ENCODE results near the gene USF2.
"Not testable (repeated sequence)": the region's sequence is repeated elsewhere in the genome, so short reads cannot be mapped to it uniquely, and the experiment has no call there.

Gene USF2

DNA sequence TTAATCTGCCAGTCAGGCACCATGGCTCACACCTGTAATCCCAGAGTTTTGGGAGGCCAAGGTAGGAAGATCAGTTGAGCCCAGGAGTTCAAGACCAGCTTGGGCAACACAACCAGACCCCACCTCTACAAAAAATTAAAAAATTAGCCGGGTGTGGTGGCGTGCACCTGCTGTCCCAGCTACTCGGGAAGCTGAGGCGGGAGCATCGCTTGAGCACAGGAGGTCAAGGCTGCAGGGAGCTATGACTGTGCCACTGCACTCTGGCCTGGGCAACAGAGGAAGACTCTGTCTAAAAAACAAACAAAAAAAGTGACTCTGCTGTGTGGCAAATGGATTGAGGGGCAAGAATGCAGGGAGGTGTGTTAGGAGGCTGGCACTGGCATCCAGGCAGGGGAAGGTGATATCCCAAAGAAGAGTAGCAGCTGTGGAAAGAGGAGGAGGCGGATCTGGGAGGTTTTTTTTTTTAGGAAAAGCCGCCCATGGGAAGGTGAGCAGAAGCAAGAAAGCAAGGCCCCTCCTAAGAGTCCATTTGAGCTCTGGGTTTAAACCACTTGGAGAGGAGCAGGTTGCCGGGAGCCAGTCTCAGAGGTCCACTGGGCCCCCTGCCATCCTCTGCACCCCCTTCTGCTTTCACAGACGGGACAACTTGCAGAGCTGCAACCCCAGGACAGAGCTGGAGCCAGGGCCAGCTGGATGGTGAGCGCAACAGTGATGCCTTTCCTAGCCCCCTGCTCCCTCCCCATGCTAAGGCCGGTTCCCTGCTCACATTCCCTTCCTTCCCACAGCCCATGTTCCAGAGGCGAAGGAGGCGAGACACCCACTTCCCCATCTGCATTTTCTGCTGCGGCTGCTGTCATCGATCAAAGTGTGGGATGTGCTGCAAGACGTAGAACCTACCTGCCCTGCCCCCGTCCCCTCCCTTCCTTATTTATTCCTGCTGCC, 15.7 kb downstream of the USF2 start:
- no peak for DNase-seq (ENCODE audit: low read depth)

DNA sequence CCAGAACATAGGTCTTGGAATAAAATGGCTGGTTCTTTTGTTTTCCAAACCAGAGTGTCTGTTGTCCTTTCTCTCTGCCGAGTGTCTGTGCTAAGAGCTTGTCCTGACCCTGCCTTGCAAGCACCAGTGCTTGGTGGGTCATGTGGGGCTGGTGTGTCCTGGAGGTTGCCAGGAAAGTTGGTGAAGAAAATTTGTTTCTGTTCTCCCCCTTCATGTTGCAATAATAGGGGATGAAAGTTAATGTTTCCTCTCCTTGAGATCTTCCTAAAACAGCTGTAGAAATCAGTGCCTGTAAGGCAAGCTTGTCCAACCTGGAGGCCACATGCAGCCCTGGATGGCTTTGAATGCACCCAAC, 16.3 kb downstream of the USF2 start:
- DNase-seq (ENCODE audit: low read depth): no peak

DNA sequence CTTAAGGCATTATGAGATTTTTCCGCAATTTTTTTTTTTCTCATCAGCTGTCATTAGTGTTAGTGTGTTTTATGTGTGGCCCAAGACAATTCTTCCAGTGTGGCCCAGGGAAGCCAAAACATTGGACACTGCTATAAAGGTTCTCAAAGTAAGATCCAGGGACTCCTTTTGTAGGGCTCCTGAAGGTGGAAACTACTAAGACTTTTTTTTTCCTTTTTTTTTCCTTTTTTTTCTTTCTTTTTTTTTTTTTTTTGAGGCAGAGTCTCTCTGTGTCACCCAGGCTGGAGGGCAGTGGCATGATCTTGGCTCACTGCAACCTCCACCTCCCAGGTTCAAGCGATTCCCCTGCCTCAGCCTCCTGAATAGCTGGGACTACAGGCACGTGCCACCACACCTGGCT, 16.7 kb downstream of the USF2 start:
- DNase-seq (ENCODE audit: low read depth): not testable (repeated sequence)

DNA sequence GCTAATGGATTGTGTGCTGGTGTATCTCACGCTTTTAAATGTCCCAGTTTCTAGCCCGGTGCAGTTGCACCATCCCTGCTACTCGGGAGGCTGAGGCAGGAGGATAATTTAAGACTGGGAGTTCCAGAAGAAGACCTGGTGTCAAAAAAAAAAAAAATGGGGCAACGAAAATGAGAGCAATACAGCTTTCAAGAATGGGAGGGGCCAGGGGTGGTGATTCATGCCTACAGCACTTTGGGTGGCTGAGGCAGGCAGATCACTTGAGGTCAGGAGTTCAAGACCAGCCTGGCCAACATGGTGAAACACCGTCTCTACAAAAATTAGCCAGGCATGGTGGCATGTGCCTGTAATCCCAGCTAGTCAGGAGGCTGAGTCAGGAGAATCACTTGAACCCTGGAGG, 17.3 kb downstream of the USF2 start:
- not testable (repeated sequence) for DNase-seq (ENCODE audit: low read depth)

- DNase-seq (ENCODE audit: low read depth): no peak
Measured at GRCh38 chr19:35287713-35288112, 19.0 kb downstream of the USF2 start.

- DNase-seq (ENCODE audit: low read depth): no peak
Measured at GRCh38 chr19:35288331-35288730, 19.6 kb downstream of the USF2 start.

GRCh38 chr19:35288906-35289305, 20.1 kb downstream of the USF2 start:
- DNase-seq (ENCODE audit: low read depth): no peak

DNA sequence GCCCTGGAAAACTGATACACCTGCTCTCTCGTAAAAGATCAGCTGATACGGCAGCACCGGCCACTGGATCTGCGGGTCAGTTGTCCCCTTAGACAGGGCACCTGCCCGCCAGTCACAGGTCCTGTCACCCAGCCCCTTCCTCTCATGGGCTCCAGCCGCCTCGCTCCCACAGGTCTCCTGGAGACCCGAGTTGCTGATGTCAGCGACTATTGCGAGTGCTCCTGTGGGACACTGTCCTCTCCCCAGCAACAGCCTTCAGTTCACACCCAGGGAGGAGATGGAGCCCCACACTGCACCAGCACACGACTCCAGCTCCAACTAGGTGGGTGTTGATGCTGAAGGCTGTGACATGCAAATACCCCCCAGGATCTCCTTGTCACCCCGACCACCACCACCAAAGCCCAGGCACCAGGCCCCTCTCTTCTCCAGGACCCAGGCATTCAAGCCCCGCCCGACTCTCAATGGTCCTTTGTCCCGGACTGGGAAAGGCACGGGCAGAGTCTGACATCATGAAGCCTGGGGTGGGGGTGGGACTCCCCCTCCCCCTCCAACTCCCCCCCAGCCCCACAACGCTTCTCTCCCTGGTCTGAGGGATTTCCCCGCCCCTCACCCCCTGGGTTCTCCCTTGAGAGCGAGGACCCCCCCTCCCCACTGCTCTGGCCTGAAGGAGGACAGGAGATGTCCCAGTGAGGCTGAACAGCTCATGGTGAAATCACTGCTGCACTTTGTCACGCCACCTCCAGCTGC, 21.8 kb downstream of the USF2 start:
- no peak for DNase-seq (ENCODE audit: low read depth)

- no peak for DNase-seq (ENCODE audit: low read depth)
Measured at GRCh38 chr19:35291259-35291658, 22.5 kb downstream of the USF2 start.

DNA sequence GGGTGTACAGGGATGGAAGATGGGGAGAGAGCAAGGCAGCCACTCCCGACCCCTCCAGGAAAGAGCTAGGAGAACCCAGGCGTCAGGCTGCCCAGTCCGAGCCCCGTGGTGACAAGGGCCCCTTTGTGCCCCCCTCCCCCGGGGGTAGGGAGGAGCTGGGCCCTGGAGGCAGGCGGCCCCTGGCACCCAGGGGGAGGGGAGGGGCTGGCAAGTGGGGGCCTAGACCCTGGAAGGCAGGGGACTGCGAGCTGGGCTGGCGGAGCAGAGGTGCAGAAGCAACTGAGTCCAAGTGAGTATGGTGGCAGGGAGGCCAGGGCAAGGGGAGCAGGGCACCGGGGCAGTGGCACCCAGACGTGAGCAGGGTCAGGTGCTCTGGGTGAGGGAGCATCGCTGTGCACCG, 23.2 kb downstream of the USF2 start, which contains the start of gene MAG:
Gene MAG (plus strand): TSS at position 246 of the 400 bp plus-strand sequence. CDS start 3,248 bp downstream, outside the sequence.
- no peak for DNase-seq (ENCODE audit: low read depth)

DNA sequence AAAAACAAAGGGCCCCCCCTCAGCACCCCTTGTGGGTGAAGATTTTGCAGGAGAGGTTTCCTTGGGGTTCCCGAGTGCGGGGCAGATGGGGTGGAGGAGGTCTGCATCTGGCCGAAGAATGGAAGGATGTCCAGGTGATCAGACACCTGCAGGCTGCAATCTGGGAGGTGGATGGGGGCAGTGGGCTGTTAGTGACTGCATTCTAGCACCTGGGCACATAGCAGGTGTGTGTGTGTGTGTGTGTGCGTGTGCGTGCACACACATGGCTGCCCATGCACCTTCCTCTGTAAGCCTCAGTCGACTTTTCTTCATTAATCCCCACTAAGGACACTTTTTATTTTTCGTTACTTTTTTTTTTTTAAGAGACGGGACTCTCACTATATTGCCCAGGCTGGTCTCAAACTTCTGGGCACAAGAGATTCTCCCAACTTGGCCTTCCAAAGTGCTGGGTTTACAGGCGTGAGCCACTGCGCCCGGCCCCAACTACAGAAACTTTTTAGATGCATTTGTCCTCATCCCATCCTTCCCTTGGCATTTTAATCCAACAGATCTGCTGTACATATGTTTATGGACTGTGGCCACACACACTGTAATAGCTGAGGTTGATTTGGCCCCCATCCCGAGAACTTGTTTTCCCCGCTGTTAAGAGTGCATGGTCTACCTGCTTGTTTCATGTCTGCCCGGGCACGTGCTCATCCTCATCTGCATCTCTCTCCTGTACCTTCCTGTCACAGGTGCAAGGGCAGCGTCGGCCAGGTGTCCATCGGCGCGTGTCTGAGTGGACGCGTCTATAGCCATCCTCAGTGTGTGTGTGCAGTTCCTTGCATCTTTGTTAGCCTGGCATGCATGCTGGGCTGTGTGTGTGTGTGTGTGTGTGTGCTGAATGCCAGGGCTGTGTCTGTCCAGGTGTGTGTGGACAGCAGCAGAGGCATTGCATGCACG, 23.9 kb downstream of the USF2 start:
- no peak for DNase-seq (ENCODE audit: low read depth)

DNA sequence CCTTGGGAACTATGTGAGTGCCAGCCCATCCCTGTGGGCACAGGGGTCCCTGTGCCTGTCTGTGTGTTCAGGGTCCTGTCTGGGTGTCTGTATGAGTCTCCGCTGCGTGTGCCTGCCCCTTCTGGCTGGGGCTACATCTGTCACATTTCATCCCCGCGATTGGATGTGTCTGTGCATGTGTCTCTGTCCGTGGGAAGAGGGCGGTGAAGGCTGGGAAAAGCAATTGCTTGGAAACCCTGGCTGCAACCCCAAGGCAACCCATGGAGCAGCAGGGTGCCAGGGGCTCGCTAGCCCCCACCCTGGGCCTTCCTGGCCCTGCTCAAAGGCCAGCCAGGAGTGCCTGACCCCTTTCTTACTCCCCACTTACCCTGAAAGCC, 24.6 kb downstream of the USF2 start:
- DNase-seq (ENCODE audit: low read depth): no peak

GRCh38 chr19:35293808-35294207, 25.0 kb downstream of the USF2 start:
- DNase-seq (ENCODE audit: low read depth): no peak

- no peak for DNase-seq (ENCODE audit: low read depth)
Measured at GRCh38 chr19:35294328-35294727, 25.6 kb downstream of the USF2 start.

- DNase-seq (ENCODE audit: low read depth): no peak
Measured at GRCh38 chr19:35294859-35295791, 26.4 kb downstream of the USF2 start.

DNA sequence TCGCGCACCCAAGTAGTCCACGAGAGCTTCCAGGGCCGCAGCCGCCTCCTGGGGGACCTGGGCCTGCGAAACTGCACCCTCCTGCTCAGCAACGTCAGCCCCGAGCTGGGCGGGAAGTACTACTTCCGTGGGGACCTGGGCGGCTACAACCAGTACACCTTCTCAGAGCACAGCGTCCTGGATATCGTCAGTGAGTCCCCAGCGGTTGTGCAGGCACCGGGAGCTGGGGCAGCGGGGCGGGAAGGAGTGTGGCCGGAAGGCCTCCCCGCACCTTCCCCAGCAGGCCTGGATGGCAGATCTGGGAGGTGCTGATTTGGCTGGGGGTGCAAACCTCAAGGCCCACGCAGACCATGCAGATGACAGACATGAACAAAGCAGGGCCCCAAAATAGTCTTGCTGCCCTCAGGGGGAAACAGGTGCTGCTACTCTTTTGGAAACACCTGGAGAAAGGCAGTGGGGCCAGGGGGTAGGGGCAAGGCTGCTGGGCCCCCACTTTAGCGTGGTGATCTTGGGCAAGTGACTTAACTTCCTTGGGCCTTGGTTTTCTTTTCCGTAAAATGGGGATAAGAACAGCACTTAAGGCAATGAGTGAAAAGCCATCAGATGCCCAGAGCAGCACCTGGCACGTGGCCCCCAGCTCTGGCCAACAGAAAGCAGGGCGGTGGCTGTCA, 27.2 kb downstream of the USF2 start:
- DNase-seq (ENCODE audit: low read depth): no peak

- no peak for DNase-seq (ENCODE audit: low read depth)
Measured at GRCh38 chr19:35296644-35297514, 28.1 kb downstream of the USF2 start.

DNA sequence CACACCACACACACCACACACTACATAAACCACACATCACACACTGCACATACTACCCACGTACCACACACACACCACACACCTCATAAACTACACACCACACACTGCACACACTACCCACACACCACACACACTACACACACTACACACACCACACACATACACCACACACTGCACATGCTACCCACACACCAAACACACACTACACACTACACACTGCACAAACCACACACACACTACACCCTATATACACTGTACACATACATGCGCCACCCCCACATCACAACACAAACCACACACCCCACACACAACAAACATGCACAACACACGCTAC, 28.7 kb downstream of the USF2 start:
- DNase-seq (ENCODE audit: low read depth): no peak

GRCh38 chr19:35297922-35298321, 29.2 kb downstream of the USF2 start:
- no peak for DNase-seq (ENCODE audit: low read depth)

- DNase-seq (ENCODE audit: low read depth): no peak
Measured at GRCh38 chr19:35298561-35298972, 29.8 kb downstream of the USF2 start.
